Measurements from ENCODE around the gene BSCL2. TPM values are rescaled to one million over a fixed set of nuclear protein-coding genes. Genes with fewer than 3 reads are reported as not detected.

BSCL2 gene
- total RNA-seq, 4 donors from 2014 or later: 28.9 to 76.3 (median 59.3) TPM

DNA sequence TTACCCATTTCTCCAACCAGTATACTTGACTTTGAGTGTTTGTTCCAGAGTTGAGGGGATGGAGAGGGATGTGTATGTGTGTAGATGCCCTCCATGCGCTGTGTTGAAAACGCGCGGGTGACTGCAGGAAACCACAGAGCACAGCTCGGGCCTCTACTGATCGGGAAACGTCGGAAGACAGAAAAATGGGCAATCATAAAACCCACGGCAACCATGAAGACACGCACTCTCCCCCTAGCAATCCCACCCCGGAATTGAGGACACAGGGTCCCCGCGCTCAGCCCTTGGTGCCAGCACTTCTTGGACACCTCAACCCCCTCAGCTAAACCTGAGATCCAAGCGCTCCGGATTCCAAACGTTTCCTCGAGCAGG lies 36.0 kb downstream of the BSCL2 start:
- DNase-seq (ENCODE audit: low spot score in 2 of 2): no peak
- Histone ChIP-seq H3K4me3 (peak overlapping the region; percentile 86), H3K27ac (peak overlapping the region; percentile 89), H3K27me3 (no peaks in the 10 kb centered on the region), H3K36me3 (peaks cover 18% of the 10 kb centered on the region), H3K4me1 (peaks cover 53% of the 10 kb centered on the region), H3K9me3 (no peaks in the 10 kb centered on the region)
- WGBS: 0% methylated on average over 13 of the region's 17 CpGs
- TF ChIP-seq POLR2A (IDR thresholded peaks at IDR 0.05) (no peak), EP300 (IDR thresholded peaks at IDR 0.05) (no peak), POLR2AphosphoS5 (IDR thresholded peaks at IDR 0.05) (no peak)
- TF ChIP-seq, protein P1, sequence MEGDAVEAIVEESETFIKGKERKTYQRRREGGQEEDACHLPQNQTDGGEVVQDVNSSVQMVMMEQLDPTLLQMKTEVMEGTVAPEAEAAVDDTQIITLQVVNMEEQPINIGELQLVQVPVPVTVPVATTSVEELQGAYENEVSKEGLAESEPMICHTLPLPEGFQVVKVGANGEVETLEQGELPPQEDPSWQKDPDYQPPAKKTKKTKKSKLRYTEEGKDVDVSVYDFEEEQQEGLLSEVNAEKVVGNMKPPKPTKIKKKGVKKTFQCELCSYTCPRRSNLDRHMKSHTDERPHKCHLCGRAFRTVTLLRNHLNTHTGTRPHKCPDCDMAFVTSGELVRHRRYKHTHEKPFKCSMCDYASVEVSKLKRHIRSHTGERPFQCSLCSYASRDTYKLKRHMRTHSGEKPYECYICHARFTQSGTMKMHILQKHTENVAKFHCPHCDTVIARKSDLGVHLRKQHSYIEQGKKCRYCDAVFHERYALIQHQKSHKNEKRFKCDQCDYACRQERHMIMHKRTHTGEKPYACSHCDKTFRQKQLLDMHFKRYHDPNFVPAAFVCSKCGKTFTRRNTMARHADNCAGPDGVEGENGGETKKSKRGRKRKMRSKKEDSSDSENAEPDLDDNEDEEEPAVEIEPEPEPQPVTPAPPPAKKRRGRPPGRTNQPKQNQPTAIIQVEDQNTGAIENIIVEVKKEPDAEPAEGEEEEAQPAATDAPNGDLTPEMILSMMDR (IDR thresholded peaks at IDR 0.05): no peak

DNA sequence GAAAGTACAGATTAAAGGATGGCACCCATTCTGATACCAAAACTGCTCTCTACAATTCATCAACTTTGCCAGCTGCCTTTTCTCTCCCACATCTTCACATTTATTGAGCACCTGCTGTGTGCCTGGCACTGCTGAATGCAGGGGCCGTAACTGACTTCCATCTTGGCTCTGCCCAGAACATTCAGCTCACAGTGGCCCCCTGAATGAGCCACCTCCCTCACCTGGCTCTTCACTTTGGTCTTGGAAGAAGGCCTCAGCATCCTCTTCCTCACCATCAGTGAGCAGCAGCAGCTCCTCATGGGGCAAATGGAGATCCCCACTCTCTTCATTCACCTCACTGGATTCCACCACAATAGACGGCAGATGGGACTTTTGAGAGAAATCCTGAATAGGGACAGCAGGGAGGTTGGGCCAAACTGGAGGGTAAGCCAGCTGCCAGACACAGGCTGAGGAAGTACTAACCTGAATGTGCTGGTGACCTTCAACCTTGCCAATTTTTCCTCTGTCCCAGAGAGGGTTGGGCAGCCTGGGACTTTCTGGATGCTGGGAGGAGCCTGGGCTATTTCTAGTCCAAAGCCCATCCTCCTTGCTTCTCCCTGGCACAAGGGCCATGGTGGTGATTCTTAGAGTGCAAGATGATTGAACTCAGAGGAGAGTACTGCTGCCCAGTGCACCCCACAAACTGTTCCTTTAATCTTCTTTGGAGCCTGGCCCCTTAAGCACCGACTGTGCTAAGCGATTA lies 37.6 kb downstream of the BSCL2 start:
- Histone ChIP-seq H3K36me3 (peaks cover 8% of the 10 kb centered on the region), H3K4me1 (peaks cover 60% of the 10 kb centered on the region), H3K27me3 (no peaks in the 10 kb centered on the region), H3K9me3 (no peaks in the 10 kb centered on the region), H3K27ac (no peak overlapping the region), H3K4me3 (no peak overlapping the region)
- 75% methylated on average over 4 of the region's 4 CpGs for WGBS
- no peak for TF ChIP-seq EP300 (IDR thresholded peaks at IDR 0.05)
- no peak for TF ChIP-seq POLR2AphosphoS5 (IDR thresholded peaks at IDR 0.05)
- no peak for TF ChIP-seq POLR2A (IDR thresholded peaks at IDR 0.05)
- TF ChIP-seq, protein P1 (IDR thresholded peaks at IDR 0.05): no peak
- no peak for DNase-seq (ENCODE audit: low spot score in 2 of 2)

DNA sequence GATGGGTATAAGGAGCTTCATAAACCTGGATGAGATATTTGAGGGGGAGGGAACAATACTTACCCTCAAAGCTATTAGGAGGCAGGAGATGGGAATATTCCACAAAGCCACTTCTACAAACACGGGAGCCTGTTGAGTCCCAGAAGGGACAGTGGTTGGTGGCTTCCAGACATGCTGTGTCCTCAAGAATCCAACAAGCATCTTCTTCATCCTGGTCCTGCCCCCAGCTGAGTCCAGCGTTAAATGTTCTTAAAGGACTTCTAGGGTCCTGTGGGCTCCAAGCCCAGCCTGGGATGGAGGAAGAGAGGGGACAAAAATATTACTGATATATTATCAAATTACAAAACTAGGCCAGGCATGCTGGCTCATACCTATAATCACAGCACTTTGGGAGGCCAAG lies 39.8 kb downstream of the BSCL2 start:
- Histone ChIP-seq H3K27ac (no peak overlapping the region), H3K36me3 (peaks cover 15% of the 10 kb centered on the region), H3K9me3 (no peaks in the 10 kb centered on the region), H3K27me3 (no peaks in the 10 kb centered on the region), H3K4me3 (no peak overlapping the region), H3K4me1 (peaks cover 61% of the 10 kb centered on the region)
- TF ChIP-seq POLR2A (IDR thresholded peaks at IDR 0.05): no peak
- TF ChIP-seq EP300 (IDR thresholded peaks at IDR 0.05): no peak
- TF ChIP-seq POLR2AphosphoS5 (IDR thresholded peaks at IDR 0.05): no peak
- TF ChIP-seq, protein P1 (IDR thresholded peaks at IDR 0.05): no peak
- 100% methylated on average over 2 of the region's 2 CpGs for WGBS
- DNase-seq (ENCODE audit: low spot score in 2 of 2): no peak

DNA sequence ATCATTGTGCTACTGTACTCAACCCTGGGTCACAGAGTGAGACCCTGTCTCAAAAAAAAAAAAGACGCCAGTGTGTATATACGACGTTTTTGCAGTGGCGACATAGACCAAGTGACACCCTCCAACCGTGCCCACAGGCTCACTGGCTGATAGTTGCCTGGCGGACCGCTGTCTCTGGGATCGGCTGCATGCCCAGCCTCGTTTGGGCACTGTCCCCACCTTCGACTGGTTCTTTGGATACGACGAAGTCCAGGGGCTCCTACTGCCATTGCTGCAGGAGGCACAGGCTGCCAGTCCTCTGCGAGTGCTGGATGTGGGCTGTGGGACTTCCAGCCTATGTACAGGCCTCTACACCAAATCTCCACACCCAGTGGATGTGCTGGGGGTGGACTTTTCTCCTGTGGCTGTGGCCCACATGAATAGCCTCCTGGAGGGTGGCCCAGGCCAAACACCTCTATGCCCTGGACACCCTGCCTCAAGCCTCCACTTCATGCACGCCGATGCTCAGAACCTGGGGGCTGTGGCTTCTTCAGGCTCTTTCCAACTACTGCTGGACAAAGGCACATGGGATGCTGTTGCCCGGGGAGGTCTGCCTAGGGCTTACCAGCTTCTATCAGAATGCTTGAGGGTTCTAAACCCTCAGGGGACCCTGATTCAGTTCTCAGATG lies 40.8 kb downstream of the BSCL2 start:
- Histone ChIP-seq H3K4me3 (peak overlapping the region; percentile 69), H3K27ac (peak overlapping the region; percentile 88), H3K9me3 (no peaks in the 10 kb centered on the region), H3K27me3 (no peaks in the 10 kb centered on the region), H3K36me3 (peaks cover 20% of the 10 kb centered on the region), H3K4me1 (peaks cover 55% of the 10 kb centered on the region)
- WGBS: 51% methylated on average over 8 of the region's 16 CpGs
- DNase-seq (ENCODE audit: low spot score in 2 of 2): no peak
- TF ChIP-seq, protein P1 (IDR thresholded peaks at IDR 0.05): no peak
- TF ChIP-seq POLR2A (IDR thresholded peaks at IDR 0.05): no peak
- TF ChIP-seq EP300 (IDR thresholded peaks at IDR 0.05): no peak
- no peak for TF ChIP-seq POLR2AphosphoS5 (IDR thresholded peaks at IDR 0.05)

DNA sequence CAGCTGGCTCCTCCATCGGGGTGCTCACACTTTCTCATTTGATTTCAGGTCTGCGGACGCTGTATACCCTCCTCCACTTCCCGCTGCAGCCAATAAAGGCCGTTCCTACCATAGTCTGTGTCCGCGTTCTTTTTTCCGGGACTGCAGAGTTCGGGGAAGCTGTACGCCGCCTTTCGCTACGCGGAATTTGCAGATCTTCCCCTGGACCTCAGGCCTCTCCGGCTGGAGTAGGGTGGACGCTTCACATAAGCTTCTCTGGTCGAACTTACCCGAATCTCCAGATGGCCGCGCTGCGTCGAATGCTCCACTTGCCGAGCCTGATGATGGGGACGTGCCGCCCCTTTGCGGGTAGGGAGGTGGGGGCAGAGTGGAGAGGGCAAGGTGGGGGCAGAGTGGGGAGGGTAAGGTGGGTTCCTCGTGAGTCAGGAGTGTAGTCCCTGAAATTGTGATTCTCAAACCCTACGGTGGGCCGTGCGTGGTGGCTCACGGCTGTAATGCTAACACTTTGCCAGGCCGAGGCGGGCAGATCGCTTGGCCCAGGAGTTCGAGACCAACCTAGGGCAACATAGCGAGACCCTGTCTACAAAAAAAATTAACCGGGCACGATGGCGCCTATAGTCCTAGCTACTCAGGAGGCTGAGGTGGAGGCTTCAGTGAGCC lies 41.5 kb downstream of the BSCL2 start:
- Histone ChIP-seq H3K9me3 (no peaks in the 10 kb centered on the region), H3K27me3 (no peaks in the 10 kb centered on the region), H3K27ac (peak overlapping the region; percentile 88), H3K4me1 (peaks cover 51% of the 10 kb centered on the region), H3K4me3 (peak overlapping the region; percentile 69), H3K36me3 (peaks cover 20% of the 10 kb centered on the region)
- TF ChIP-seq POLR2AphosphoS5 (IDR thresholded peaks at IDR 0.05) (peak in 1 of 3 donors; percentile 0), POLR2A (IDR thresholded peaks at IDR 0.05) (no peak)
- 7% methylated on average over 38 of the region's 39 CpGs for WGBS
- DNase-seq (ENCODE audit: low spot score in 2 of 2): peak; percentile 84 to 85

Measured in suprapubic skin (tissue), 4 donors.